Fibroblast of the conjunctiva (primary cell): ENCODE results near the gene TBL3.

Experiments used
- DNase-seq: peaks from one replicate; pipeline ENCODE4 v3.0.0-alpha.2; 2010; ENCODE audit warnings: low read depth

The TBL3 gene

GRCh38 chr16:1964506-1965395 lies 7.1 kb upstream of the TBL3 start, which contains the start of gene RPS2:
RPS2 (minus strand) TSS chr16:1964826; CDS start chr16:1964625, 201 bp downstream.
- peak; percentile 99 for DNase-seq

- no peak for DNase-seq
These were observed 6.4 kb upstream of the TBL3 start for GRCh38 chr16:1965396-1966001.

- no peak for DNase-seq
These were observed 5.4 kb upstream of the TBL3 start, which contains the start of gene RNF151 for GRCh38 chr16:1966460-1966859. RNF151 (plus strand) TSS chr16:1966856; CDS start chr16:1966882, 26 bp downstream.

- DNase-seq, result no peak
These were observed 3.5 kb upstream of the TBL3 start for GRCh38 chr16:1968146-1968953.

GRCh38 chr16:1972490-1972877 lies 631 bp downstream of the TBL3 start:
- DNase-seq, result no peak

- DNase-seq, result no peak
These were observed 1.8 kb downstream of the TBL3 start for GRCh38 chr16:1973461-1974156.

- no peak for DNase-seq
These were observed 2.6 kb downstream of the TBL3 start for GRCh38 chr16:1974157-1975070.

GRCh38 chr16:1975432-1976215 lies 3.8 kb downstream of the TBL3 start:
- DNase-seq, result no peak

GRCh38 chr16:1976216-1976520 lies 4.3 kb downstream of the TBL3 start:
- DNase-seq, result no peak

- no peak for DNase-seq
These were observed 5.4 kb downstream of the TBL3 start for GRCh38 chr16:1976951-1977874.

GRCh38 chr16:1977875-1978268 lies 6.0 kb downstream of the TBL3 start:
- no peak for DNase-seq

GRCh38 chr16:1978476-1979120 lies 6.7 kb downstream of the TBL3 start:
- no peak for DNase-seq

GRCh38 chr16:1979271-1980029 lies 7.6 kb downstream of the TBL3 start:
- DNase-seq, result no peak

- DNase-seq, result no peak
These were observed 8.3 kb downstream of the TBL3 start for GRCh38 chr16:1980030-1980769.

- no peak for DNase-seq
These were observed 8.9 kb downstream of the TBL3 start for GRCh38 chr16:1980770-1981087.

GRCh38 chr16:1981398-1981836 lies 9.6 kb downstream of the TBL3 start, which contains the start of gene NOXO1:
NOXO1 (minus strand) TSS chr16:1981469; CDS start chr16:1981179, 290 bp downstream.
- no peak for DNase-seq

- no peak for DNase-seq
These were observed 10.2 kb downstream of the TBL3 start for GRCh38 chr16:1982013-1982433.
